GM10248 (cell line): ENCODE measurements around the gene CFAP97.

ENCODE experiments used
- CTCF ChIA-PET: fragments of 300-600 bp; sonication (Branson Sonifier 250); formaldehyde crosslinking; extraction: SDS; loops from one replicate; lab custom pipeline; 2021; ENCODE audit warnings: antibody characterized with exemption; lab: Yijun Ruan, JAX
- POLR2A ChIA-PET: fragments of 350-650 bp; sonication (Branson Sonifier 250); formaldehyde crosslinking; extraction: SDS; loops from one replicate; lab custom pipeline; 2020; ENCODE audit warnings: antibody characterized with exemption; lab: Yijun Ruan, JAX
- DNase-seq: peaks from one replicate; pipeline ENCODE4 v3.0.0; 2012; ENCODE audit errors: extremely low spot score
- CTCF ChIP-seq: IDR thresholded peaks from 2 replicates; pipeline ENCODE4 v1.5.1; 2012; ENCODE audit warnings: mild to moderate bottlenecking, low read depth; ENCODE audit errors: extremely low read depth, missing control alignments, control extremely low read depth

CFAP97 gene

GRCh38 chr4:185203486-185204237 lies at the start of gene CFAP97:
CFAP97 (minus strand) TSS chr4:185204000; CDS start chr4:185191196, 12,804 bp downstream.
- peak; percentile 13 for TF ChIP-seq CTCF
- peak; percentile 85 for DNase-seq
- POLR2A ChIA-PET: no interaction called here
- CTCF ChIA-PET: interaction anchor here (1.4 kb wide), 1 partner anchor 20 kb away, joined by 4 read pairs; no protein-coding TSS in a partner anchor

GRCh38 chr4:185249105-185249504 lies 45.3 kb upstream of the CFAP97 start:
- ChIA-PET POLR2A (no interaction called here), CTCF (interaction anchor here (1.9 kb wide), 1 partner anchor 22 kb away, joined by 6 read pairs; no protein-coding TSS in a partner anchor)
- TF ChIP-seq CTCF: no peak
- DNase-seq: no peak

- ChIA-PET POLR2A (no interaction called here), CTCF (interaction anchor here (3.3 kb wide), 1 partner anchor 8 kb away, joined by 16 read pairs; no protein-coding TSS in a partner anchor)
- TF ChIP-seq CTCF: no peak
- DNase-seq: no peak
Measured at GRCh38 chr4:185248393-185249039, 44.7 kb upstream of the CFAP97 start.

- POLR2A ChIA-PET: no interaction called here
- TF ChIP-seq CTCF: no peak
- CTCF ChIA-PET: interaction anchor here (1.0 to 3.3 kb wide), 8 partner anchors 9 to 63 kb away, joined by 3 to 16 read pairs (median 3); no protein-coding TSS in a partner anchor
- DNase-seq: no peak
Measured at GRCh38 chr4:185247151-185247550, 43.4 kb upstream of the CFAP97 start.

GRCh38 chr4:185246453-185246852 lies 42.7 kb upstream of the CFAP97 start:
- DNase-seq: no peak
- ChIA-PET CTCF (interaction anchor here (1.0 to 3.3 kb wide), 7 partner anchors 10 to 62 kb away, joined by 3 to 16 read pairs (median 3); no protein-coding TSS in a partner anchor), POLR2A (no interaction called here)
- TF ChIP-seq CTCF: no peak

- TF ChIP-seq CTCF: no peak
- no peak for DNase-seq
- ChIA-PET POLR2A (no interaction called here), CTCF (interaction anchor here (1.4 kb wide), 1 partner anchor 12 kb away, joined by 3 read pairs; no protein-coding TSS in a partner anchor)
Measured at GRCh38 chr4:185244763-185245162, 41.0 kb upstream of the CFAP97 start.
